HepG2 (cell line): ENCODE data around the gene CCBE1. TPM values are rescaled to one million over a fixed set of nuclear protein-coding genes. Genes with fewer than 3 reads are reported as not detected.

Source experiments
- ATAC-seq: fragments of 200-7000 bp; cut with Tn5 transposase; 3 replicates; pipeline ENCODE4 v1.9.1; 2020; ENCODE audit warnings: mild to moderate bottlenecking, moderate library complexity
- BruUV-seq: library from RNA; stranded (reverse); fragments of 400-500 nt; replicated peaks from 2 replicates; lab custom pipeline; 2021; lab: Mats Ljungman, UMichigan
- CTCF ChIA-PET: fragments of 300-600 bp; formaldehyde crosslinking; extraction: SDS; loops from one replicate; lab custom pipeline; 2021; ENCODE audit warnings: low total read pairs, inconsistent platforms, low intra/inter-chr PET ratio; lab: Yijun Ruan, JAX
- POLR2A ChIA-PET: fragments of 350-600 bp; sonication (Branson Sonifier 250); formaldehyde crosslinking; loops from one replicate; lab custom pipeline; 2020; ENCODE audit warnings: antibody characterized with exemption, inconsistent platforms; lab: Yijun Ruan, JAX
- DNase-seq: peaks from one replicate; pipeline ENCODE4 v3.0.0-alpha.2; 2015; ENCODE audit warnings: low spot score
- FAIRE-seq: peaks from 3 replicates; lab custom pipeline; 2011; peaks lifted over from hg19 to GRCh38; lab: Jason Lieb, UNC
- H2AFZ ChIP-seq: one replicate; pipeline ENCODE4 v1.6.1; 2011; ENCODE audit warnings: low read length, inconsistent platforms
- H3K27ac ChIP-seq: fragments of 300-600 bp; 3 replicates; pipeline ENCODE4 v1.8.0; 2011; ENCODE audit warnings: mixed run types, mild to moderate bottlenecking, mixed read lengths, low read length, inconsistent platforms; ENCODE audit not compliant: insufficient read depth; ENCODE audit errors: extremely low read length
- H3K27me3 ChIP-seq, 2 experiments: fragments of 200-600 bp in 1 of 2; 2 replicates in 1 of 2; 3 replicates in 1 of 2; pipeline versions ENCODE4 v1.6.0 to v1.8.0; 2011; ENCODE audit warnings: low read length in 2 of 2, mild to moderate bottlenecking in 2 of 2, moderate library complexity in 2 of 2, inconsistent platforms in 1 of 2; ENCODE audit not compliant: insufficient read depth in 2 of 2, control insufficient read depth in 1 of 2
- H3K36me3 ChIP-seq, 2 experiments: fragments of 200-600 bp in 1 of 2; replicated peaks in 1 of 2; 2 replicates in 1 of 2; 3 replicates in 1 of 2; pipeline versions ENCODE4 v1.5.1 to v1.8.0; 2011; ENCODE audit warnings: low read length in 2 of 2, inconsistent platforms in 1 of 2; ENCODE audit not compliant: insufficient read depth in 2 of 2, control insufficient read depth in 1 of 2
- H3K4me1 ChIP-seq: 2 replicates; pipeline ENCODE4 v1.5.1; 2012; ENCODE audit warnings: low read length, inconsistent platforms; ENCODE audit not compliant: insufficient read depth
- H3K4me2 ChIP-seq: 2 replicates; pipeline ENCODE4 v1.6.0; 2011; ENCODE audit warnings: low read depth, low read length, inconsistent platforms
- H3K4me3 ChIP-seq, 3 experiments: fragments of 200-600 bp in 1 of 3; sonication (generic), shearing (Covaris generic) in 1 of 3; replicated peaks in 1 of 3; 2 replicates each; pipeline ENCODE4 v1.5.1; 2011 to 2016; ENCODE audit warnings: low read length in 3 of 3, inconsistent platforms in 2 of 3, low read depth in 2 of 3, mild to moderate bottlenecking in 2 of 3, control low read depth in 1 of 3, mixed read lengths in 1 of 3; ENCODE audit not compliant: insufficient read depth in 1 of 3
- H3K79me2 ChIP-seq: one replicate; pipeline ENCODE4 v1.6.1; 2011; ENCODE audit warnings: low read length, inconsistent platforms; ENCODE audit not compliant: insufficient read depth
- H3K9ac ChIP-seq: 2 replicates; pipeline ENCODE4 v1.6.0; 2011; ENCODE audit warnings: mild to moderate bottlenecking, low read depth, low read length, inconsistent platforms; ENCODE audit not compliant: insufficient read depth
- H3K9me3 ChIP-seq: 2 replicates; pipeline ENCODE4 v1.5.1; 2012; ENCODE audit warnings: mild to moderate bottlenecking, low read length
- H4K20me1 ChIP-seq: 2 replicates; pipeline ENCODE4 v1.6.0; 2011; ENCODE audit warnings: inconsistent platforms, mild to moderate bottlenecking, low read length, moderate library complexity; ENCODE audit not compliant: insufficient read depth
- CTCF ChIP-seq: sonication (generic); formaldehyde crosslinking; IDR thresholded peaks from 2 replicates; pipeline ENCODE4 v1.5.0; 2020; ENCODE audit warnings: mild to moderate bottlenecking, missing genetic modification reagents, moderate library complexity
- POGK ChIP-seq: sonication (generic); formaldehyde crosslinking; conservative IDR thresholded peaks from 2 replicates; pipeline ENCODE4 v1.8.0; 2022; ENCODE audit warnings: mild to moderate bottlenecking, moderate library complexity, missing genetic modification reagents
- STAG1 ChIP-seq: sonication (generic); formaldehyde crosslinking; IDR thresholded peaks from 2 replicates; pipeline ENCODE4 v1.4.0; 2020; ENCODE audit warnings: missing genetic modification reagents
- WGBS: methylation state at CpG from one replicate; pipeline ENCODE4 v1.1.6; 2017; ENCODE audit warnings: low lambda C conversion rate; 5-methylcytosine and 5-hydroxymethylcytosine counted together
- in situ Hi-C: cut with HindIII; loops from 2 replicates; pipeline ENCODE4 v1.10.0; 2017; ENCODE audit warnings: low pct_unique_long_range_greater_than_20kb; ENCODE audit not compliant: extremely low pct_ligation_motif_present
- intact Hi-C: fragments of 100-400 bp; cut with micrococcal nuclease; formaldehyde crosslinking; loops from one replicate; pipeline ENCODE4 v1.10.0; 2022; ENCODE audit not compliant: unreplicated experiment
- polyA plus RNA-seq, 8 experiments: library from polyadenylated mRNA; depleted of rRNA in 3 of 8; stranded (reverse) in 7 of 8; unstranded in 1 of 8; fragments of >200 nt; fragmentation: Illumina TruSeq in 4 of 8; extraction: Trizol in 4 of 8; gene quantifications; 2 replicates each; pipeline versions ENCODE4 v1.2.1 to v1.2.3, GENCODE V29; 2011 to 2016; ENCODE audit warnings: low read depth in 4 of 8, missing spikeins in 1 of 8, mixed read lengths in 1 of 8; ENCODE audit not compliant: insufficient read depth in 1 of 8
- total RNA-seq, 5 experiments: library from RNA; depleted of rRNA; stranded (reverse); fragments of >200 nt; fragmentation: Illumina TruSeq; extraction: Trizol; gene quantifications; 2 replicates each; pipeline ENCODE4 v1.2.3, GENCODE V29; 2016; ENCODE audit warnings: low read depth in 1 of 5

The CCBE1 gene
- total and polyA plus RNA-seq, 2 of the 13 experiments (the other 11 are each of a cell fraction or from before 2014, with no cell fraction given) = not detected

GRCh38 chr18:59646228-59646962 lies 50.8 kb downstream of the CCBE1 start:
- ChIA-PET CTCF (no interaction called here), POLR2A (no interaction called here)
- no peaks in the 10 kb centered on the region for H3K79me2 ChIP-seq
- no peak overlapping the region for H3K4me2 ChIP-seq
- H3K4me3 ChIP-seq = no peak overlapping the region
- no peaks in the 10 kb centered on the region for H3K9me3 ChIP-seq
- DNase-seq = no peak
- no peaks in the 10 kb centered on the region for H4K20me1 ChIP-seq
- peak; percentile 55; the same call in 1 of the 3 replicates for ATAC-seq
- in situ Hi-C loops = loop anchor here (25.0 kb wide), 1 partner anchor 184 kb away; no protein-coding TSS in a partner anchor
- intact Hi-C loops = no loop called here
- peaks cover 0 to 5% of the 10 kb centered on the region in 2 experiments; a peak in 2 of 5 replicates for H3K27me3 ChIP-seq
- no peak overlapping the region for H2AFZ ChIP-seq
- TF ChIP-seq STAG1 (CRISPR knock-in tag) (peak; percentile 23; the same call in 1 of the 2 replicates), POGK (no peak), CTCF (peak; percentile 27; the same call in 1 of the 2 replicates)
- H3K4me1 ChIP-seq = no peaks in the 10 kb centered on the region
- H3K27ac ChIP-seq = no peak overlapping the region
- BruUV-seq = no TSS peak
- WGBS = 19% methylated on average over 10 of the region's 11 CpGs
- no peaks in the 10 kb centered on the region for H3K36me3 ChIP-seq
- FAIRE-seq = no peak
- H3K9ac ChIP-seq = no peak overlapping the region
